HG03571 (cell line): Measurements from ENCODE around the gene CAPNS1.

ENCODE experiments used
- ATAC-seq: cut with Tn5 transposase; IDR thresholded peaks from one replicate; pipeline ENCODE4 v1.9.1; 2021; ENCODE audit not compliant: unreplicated experiment

Gene CAPNS1

GRCh38 chr19:36139473-36140303 lies at the start of gene CAPNS1:
Gene CAPNS1 (plus strand): TSS chr19:36140066. CDS start chr19:36141012, 946 bp downstream.
- peak; percentile 70 for ATAC-seq

GRCh38 chr19:36090910-36091695 lies 48.8 kb upstream of the CAPNS1 start:
- no peak for ATAC-seq

GRCh38 chr19:36092566-36092965 lies 47.3 kb upstream of the CAPNS1 start:
- ATAC-seq, result no peak

- ATAC-seq, result no peak
Measured at GRCh38 chr19:36093146-36093662, 46.7 kb upstream of the CAPNS1 start.

- ATAC-seq, result no peak
Measured at GRCh38 chr19:36093687-36094086, 46.2 kb upstream of the CAPNS1 start.

- ATAC-seq, result no peak
Measured at GRCh38 chr19:36097036-36097435, 42.8 kb upstream of the CAPNS1 start.

- ATAC-seq, result no peak
Measured at GRCh38 chr19:36099166-36099785, 40.6 kb upstream of the CAPNS1 start.

- no peak for ATAC-seq
Measured at GRCh38 chr19:36100476-36100875, 39.4 kb upstream of the CAPNS1 start.

- ATAC-seq, result no peak
Measured at GRCh38 chr19:36101550-36102327, 38.1 kb upstream of the CAPNS1 start.

GRCh38 chr19:36103040-36103626 lies 36.7 kb upstream of the CAPNS1 start:
- ATAC-seq, result no peak

- ATAC-seq, result no peak
Measured at GRCh38 chr19:36103842-36104552, 35.9 kb upstream of the CAPNS1 start.

GRCh38 chr19:36106441-36106840 lies 33.4 kb upstream of the CAPNS1 start:
- ATAC-seq, result no peak

GRCh38 chr19:36106991-36107390 lies 32.9 kb upstream of the CAPNS1 start:
- ATAC-seq, result no peak

- no peak for ATAC-seq
Measured at GRCh38 chr19:36108684-36109083, 31.2 kb upstream of the CAPNS1 start.

- no peak for ATAC-seq
Measured at GRCh38 chr19:36110487-36111199, 29.2 kb upstream of the CAPNS1 start, which contains the start of gene OVOL3. Gene OVOL3 (plus strand): TSS chr19:36111143. CDS start chr19:36111203, 60 bp downstream.

- ATAC-seq, result no peak
Measured at GRCh38 chr19:36111200-36111539, 28.7 kb upstream of the CAPNS1 start.

GRCh38 chr19:36112678-36113077 lies 27.2 kb upstream of the CAPNS1 start:
- no peak for ATAC-seq

- no peak for ATAC-seq
Measured at GRCh38 chr19:36113425-36113824, 26.4 kb upstream of the CAPNS1 start.
